Measurements from ENCODE around the gene VWA5B1.

Gene VWA5B1

GRCh38 chr1:20351911-20352701 lies 61.4 kb downstream of the VWA5B1 start:
- no peak for DNase-seq

GRCh38 chr1:20353836-20354235 lies 63.2 kb downstream of the VWA5B1 start:
- DNase-seq: no peak

- DNase-seq: no peak
Measured at GRCh38 chr1:20354610-20355009, 63.9 kb downstream of the VWA5B1 start.

GRCh38 chr1:20355101-20355827 lies 64.6 kb downstream of the VWA5B1 start:
- no peak for DNase-seq

GRCh38 chr1:20355828-20356735 lies 65.4 kb downstream of the VWA5B1 start:
- DNase-seq: no peak

GRCh38 chr1:20356850-20357459 lies 66.3 kb downstream of the VWA5B1 start:
- DNase-seq: no peak

- no peak for DNase-seq
Measured at GRCh38 chr1:20357796-20358195, 67.1 kb downstream of the VWA5B1 start.

GRCh38 chr1:20358761-20359263 lies 68.1 kb downstream of the VWA5B1 start:
- DNase-seq: peak; percentile 53 to 67

- no peak for DNase-seq
Measured at GRCh38 chr1:20359451-20360330, 69.0 kb downstream of the VWA5B1 start.

GRCh38 chr1:20361401-20361800 lies 70.7 kb downstream of the VWA5B1 start:
- no peak for DNase-seq

- peak; percentile 8 to 28 for DNase-seq
Measured at GRCh38 chr1:20361805-20362381, 71.2 kb downstream of the VWA5B1 start.

- no peak for DNase-seq
Measured at GRCh38 chr1:20362856-20363255, 72.2 kb downstream of the VWA5B1 start.

GRCh38 chr1:20365421-20366055 lies 74.9 kb downstream of the VWA5B1 start:
- DNase-seq: no peak

GRCh38 chr1:20366056-20366462 lies 75.4 kb downstream of the VWA5B1 start:
- no peak for DNase-seq

GRCh38 chr1:20366463-20367115 lies 75.9 kb downstream of the VWA5B1 start:
- no peak for DNase-seq

- no peak for DNase-seq
Measured at GRCh38 chr1:20367116-20367585, 76.5 kb downstream of the VWA5B1 start.

- DNase-seq: no peak
Measured at GRCh38 chr1:20367626-20368025, 77.0 kb downstream of the VWA5B1 start.

- no peak for DNase-seq
Measured at GRCh38 chr1:20368866-20369470, 78.3 kb downstream of the VWA5B1 start.

GRCh38 chr1:20370698-20371097 lies 80.0 kb downstream of the VWA5B1 start:
- DNase-seq: no peak
